HTR-8/SVneo (cell line): Measurements from ENCODE around the gene PHYHIPL.

Source experiments
- DNase-seq: peaks from one replicate; pipeline ENCODE4 v3.0.0; 2011; ENCODE audit warnings: low spot score, mixed read lengths; ENCODE audit not compliant: insufficient read length
- FAIRE-seq: peaks from 2 replicates; lab custom pipeline; 2011; peaks lifted over from hg19 to GRCh38; lab: Jason Lieb, UNC

Gene PHYHIPL

GRCh38 chr10:59244871-59245270 is 68.4 kb downstream of the PHYHIPL start:
- DNase-seq (no peak), FAIRE-seq (no peak)

- no peak for DNase-seq
- FAIRE-seq = no peak
Measured at GRCh38 chr10:59245686-59246085, 69.2 kb downstream of the PHYHIPL start.

GRCh38 chr10:59252491-59252890 is 76.0 kb downstream of the PHYHIPL start:
- DNase-seq (no peak), FAIRE-seq (no peak)

- no peak for DNase-seq
- no peak for FAIRE-seq
Measured at GRCh38 chr10:59255463-59255862, 79.0 kb downstream of the PHYHIPL start.

- FAIRE-seq (no peak), DNase-seq (no peak)
Measured at GRCh38 chr10:59257224-59257623, 80.8 kb downstream of the PHYHIPL start.

GRCh38 chr10:59258890-59259289 is 82.4 kb downstream of the PHYHIPL start:
- DNase-seq = no peak
- no peak for FAIRE-seq

GRCh38 chr10:59265141-59265540 is 88.7 kb downstream of the PHYHIPL start:
- FAIRE-seq = no peak
- no peak for DNase-seq

- FAIRE-seq (no peak), DNase-seq (no peak)
Measured at GRCh38 chr10:59266321-59266720, 89.9 kb downstream of the PHYHIPL start.

GRCh38 chr10:59268460-59268859 is 92.0 kb downstream of the PHYHIPL start:
- FAIRE-seq (no peak), DNase-seq (no peak)

- DNase-seq (no peak), FAIRE-seq (no peak)
Measured at GRCh38 chr10:59269651-59270050, 93.2 kb downstream of the PHYHIPL start.

- DNase-seq (no peak), FAIRE-seq (no peak)
Measured at GRCh38 chr10:59270492-59270891, 94.0 kb downstream of the PHYHIPL start.

- no peak for FAIRE-seq
Measured at GRCh38 chr10:59271160-59271559, 94.7 kb downstream of the PHYHIPL start.

GRCh38 chr10:59272061-59272460 is 95.6 kb downstream of the PHYHIPL start:
- DNase-seq = no peak
- FAIRE-seq = no peak

More at GRCh38 chr10:59271160-59271559, 94.7 kb downstream of the PHYHIPL start:
- DNase-seq = no peak

- no peak for FAIRE-seq
Measured at GRCh38 chr10:59273445-59273844, 97.0 kb downstream of the PHYHIPL start.

GRCh38 chr10:59276133-59276532 is 99.7 kb downstream of the PHYHIPL start:
- DNase-seq = no peak
- FAIRE-seq = no peak

More at GRCh38 chr10:59273445-59273844, 97.0 kb downstream of the PHYHIPL start:
- no peak for DNase-seq

- DNase-seq = no peak
- no peak for FAIRE-seq
Measured at GRCh38 chr10:59276919-59277318, 100.5 kb downstream of the PHYHIPL start.

- FAIRE-seq (no peak), DNase-seq (no peak)
Measured at GRCh38 chr10:59279476-59279875, 103.0 kb downstream of the PHYHIPL start.

- DNase-seq = no peak
- FAIRE-seq = no peak
Measured at GRCh38 chr10:59279991-59280505, 103.6 kb downstream of the PHYHIPL start.

- FAIRE-seq = no peak
Measured at GRCh38 chr10:59281861-59282260, 105.4 kb downstream of the PHYHIPL start.

GRCh38 chr10:59283456-59284091 is 107.1 kb downstream of the PHYHIPL start:
- no peak for DNase-seq
- no peak for FAIRE-seq

More at GRCh38 chr10:59281861-59282260, 105.4 kb downstream of the PHYHIPL start:
- no peak for DNase-seq

GRCh38 chr10:59284118-59284975 is 107.9 kb downstream of the PHYHIPL start:
- no peak for FAIRE-seq

More at GRCh38 chr10:59284118-59284975, 107.9 kb downstream of the PHYHIPL start:
- no peak for DNase-seq
